Measurements from ENCODE around the gene ZNF837.

DNA sequence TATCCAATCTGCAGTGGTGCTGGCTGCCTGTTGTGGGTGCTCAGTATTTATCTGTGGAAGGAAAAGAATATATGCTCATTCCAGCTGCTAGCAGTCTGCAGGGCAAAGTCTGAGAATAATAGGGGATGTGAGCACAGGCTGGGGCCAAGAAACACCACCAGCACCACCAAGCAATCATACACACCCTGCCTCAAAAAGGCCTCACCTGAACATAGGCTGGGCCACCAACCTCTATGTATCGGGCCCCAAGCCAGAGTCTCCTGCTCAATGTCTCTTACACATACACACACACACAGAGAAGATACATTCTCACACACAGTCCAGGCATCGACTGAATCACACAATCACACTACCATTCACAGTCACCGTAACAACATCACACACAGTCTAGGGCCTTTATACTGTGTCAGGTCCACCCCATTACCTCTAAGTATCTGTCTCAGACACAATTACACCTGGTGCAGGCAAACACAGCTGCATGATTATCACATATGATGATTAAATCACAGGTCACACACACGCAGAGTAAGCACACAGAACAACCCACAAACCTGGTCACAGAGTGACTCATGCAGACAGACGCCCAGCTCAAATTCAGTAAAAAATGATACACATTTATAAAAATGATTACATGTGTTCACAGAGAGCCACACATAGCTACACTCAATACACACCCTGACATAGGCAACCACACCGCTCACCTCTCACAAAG lies 55.4 kb downstream of the ZNF837 start:
- TF ChIP-seq TAF1 (IDR thresholded peaks at IDR 0.05; ENCODE audit: low read depth) (no peak), TEAD4 (IDR thresholded peaks at IDR 0.05) (no peak), RAD21 (IDR thresholded peaks at IDR 0.05; ENCODE audit: low read depth) (no peak), EP300 (IDR thresholded peaks at IDR 0.05; ENCODE audit: borderline replicate concordance) (no peak), MAX (IDR thresholded peaks at IDR 0.05) (no peak), TCF12 (IDR thresholded peaks at IDR 0.05; ENCODE audit: low read depth) (no peak), CEBPB (IDR thresholded peaks at IDR 0.05) (no peak), YY1 (IDR thresholded peaks at IDR 0.05; ENCODE audit: low read depth) (no peak)

Measured in Ishikawa (cell line).